ENCODE results near the gene TNNI2. TPM values are rescaled to one million over a fixed set of nuclear protein-coding genes. Genes with fewer than 3 reads are reported as not detected.

The TNNI2 gene
- total RNA-seq, 1 experiment from 2014 or later: not detected

- no peak for DNase-seq (ENCODE audit: low read depth)
Observed at GRCh38 chr11:1832211-1832919, 6.4 kb upstream of the TNNI2 start.

DNA sequence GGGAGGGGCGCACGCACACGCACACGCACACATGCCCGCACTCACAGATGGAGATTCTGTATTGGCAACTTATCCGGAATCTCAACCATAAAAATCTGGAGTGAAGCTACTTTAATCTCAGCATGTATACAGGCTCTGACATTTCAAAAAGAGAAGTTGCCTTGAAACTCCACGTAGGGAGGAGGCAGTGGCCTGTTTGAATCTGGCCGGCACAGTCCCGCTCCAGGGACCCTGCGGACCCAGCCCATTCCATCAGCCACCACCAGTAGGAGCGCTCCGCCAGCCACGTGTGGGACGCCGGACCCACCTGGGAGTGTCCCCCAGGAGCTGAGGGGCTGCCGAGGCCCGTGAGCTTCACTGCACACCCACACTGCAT lies 5.9 kb upstream of the TNNI2 start:
- no peak for DNase-seq (ENCODE audit: low read depth)

- DNase-seq (ENCODE audit: low read depth): no peak
Observed at GRCh38 chr11:1834062-1834610, 4.6 kb upstream of the TNNI2 start.

- DNase-seq (ENCODE audit: low read depth): no peak
Observed at GRCh38 chr11:1834779-1835670, 3.8 kb upstream of the TNNI2 start, which contains the start of gene SYT8. Gene SYT8 (plus strand): TSS chr11:1834990. CDS start chr11:1835106, 116 bp downstream.

DNA sequence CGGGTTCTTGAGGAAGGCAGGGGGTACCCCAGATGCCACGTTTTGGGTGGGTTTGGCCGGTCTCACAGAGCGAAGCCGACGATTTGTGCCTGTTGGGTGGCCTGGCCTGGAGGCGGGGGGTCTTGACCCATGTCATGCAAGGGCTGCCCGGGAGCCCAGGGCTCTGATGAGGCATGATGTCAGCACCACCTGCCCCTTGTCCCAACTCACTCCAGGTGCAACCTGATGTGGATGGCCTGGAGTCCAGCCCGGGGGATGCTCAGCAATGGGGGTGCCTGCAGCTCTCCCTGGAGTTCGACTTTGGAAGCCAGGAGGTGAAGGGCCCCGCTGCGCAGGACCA lies 3.1 kb upstream of the TNNI2 start:
- DNase-seq (ENCODE audit: low read depth): no peak

- DNase-seq (ENCODE audit: low read depth): no peak
Observed at GRCh38 chr11:1836011-1836945, 2.5 kb upstream of the TNNI2 start.

DNA sequence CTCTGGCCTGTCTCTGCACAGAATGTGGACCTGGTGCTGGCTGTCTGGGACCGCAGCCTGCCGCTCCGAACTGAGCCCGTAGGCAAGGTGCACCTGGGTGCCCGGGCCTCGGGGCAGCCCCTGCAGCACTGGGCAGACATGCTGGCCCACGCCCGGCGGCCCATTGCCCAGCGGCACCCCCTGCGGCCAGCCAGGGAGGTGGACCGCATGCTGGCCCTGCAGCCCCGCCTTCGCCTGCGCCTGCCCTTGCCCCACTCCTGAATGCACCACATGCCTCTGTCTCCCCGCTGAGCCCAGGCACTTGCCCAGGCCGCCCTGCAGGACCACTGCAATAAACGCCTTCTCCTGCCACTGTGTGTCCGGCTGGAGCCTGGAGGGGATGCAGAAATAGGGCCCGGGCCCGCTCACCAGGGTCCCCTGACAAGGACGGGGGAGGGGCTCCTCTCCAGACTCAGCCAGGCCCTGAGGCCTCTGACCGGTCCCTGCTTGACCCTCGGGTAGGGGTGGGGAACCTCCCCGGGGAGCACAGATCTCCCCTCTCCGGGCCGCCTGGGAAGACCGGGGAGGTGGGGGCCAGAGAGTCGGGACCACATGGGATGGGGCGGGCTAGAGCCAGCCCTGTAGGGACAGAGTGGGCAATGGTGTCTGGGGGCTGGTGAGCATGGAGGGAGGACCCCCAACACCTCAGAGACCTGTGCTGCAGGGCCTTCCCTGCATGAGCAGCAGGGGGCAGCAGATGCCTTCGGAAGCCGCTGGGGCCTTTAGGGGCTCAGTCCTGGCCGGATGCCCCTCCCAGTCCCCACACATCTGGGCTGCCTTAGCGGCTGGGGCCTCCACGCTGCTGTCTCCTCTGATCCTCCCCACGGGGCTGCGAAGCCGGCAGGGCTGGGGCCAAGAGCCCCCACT lies 1.4 kb upstream of the TNNI2 start:
- DNase-seq (ENCODE audit: low read depth): peak; percentile 27

GRCh38 chr11:1838077-1838425 lies 730 bp upstream of the TNNI2 start:
- DNase-seq (ENCODE audit: low read depth): no peak

DNA sequence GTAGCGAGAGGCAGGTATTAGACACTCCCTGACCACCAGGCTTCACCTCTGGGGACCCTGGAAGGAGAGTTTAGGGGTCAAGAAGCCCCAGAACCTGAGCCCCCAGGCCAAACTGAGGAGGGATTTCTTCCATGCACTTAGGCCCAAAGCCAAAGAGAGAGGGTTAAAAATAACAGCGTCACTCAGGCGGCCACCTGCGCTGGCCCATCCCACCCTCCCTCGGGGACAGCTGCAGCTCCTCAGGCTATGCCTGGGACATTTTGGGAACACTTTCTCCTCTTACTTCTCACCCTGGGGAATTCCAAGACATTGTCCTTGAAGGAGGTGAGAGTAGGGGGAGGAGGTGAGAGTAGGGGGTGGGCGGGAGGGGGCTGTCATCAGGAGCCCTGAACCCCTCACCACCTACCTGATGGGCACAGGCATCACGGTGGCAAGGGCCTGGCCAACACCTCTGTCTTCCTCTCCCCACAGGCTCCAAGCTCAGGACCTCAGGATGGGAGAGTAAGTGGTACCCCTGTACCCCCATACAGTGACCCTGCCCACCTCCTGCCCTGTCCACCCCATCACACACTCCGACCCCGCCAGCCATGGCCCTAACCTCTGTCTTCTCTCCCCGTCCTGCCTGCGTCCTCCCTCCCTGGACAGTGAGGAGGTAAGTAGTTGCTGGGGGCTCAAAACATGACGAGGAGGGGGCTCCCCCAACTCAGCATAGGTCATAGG lies 583 bp downstream of the TNNI2 start:
- DNase-seq (ENCODE audit: low read depth): no peak

GRCh38 chr11:1839924-1840779 lies 1.4 kb downstream of the TNNI2 start:
- no peak for DNase-seq (ENCODE audit: low read depth)

DNA sequence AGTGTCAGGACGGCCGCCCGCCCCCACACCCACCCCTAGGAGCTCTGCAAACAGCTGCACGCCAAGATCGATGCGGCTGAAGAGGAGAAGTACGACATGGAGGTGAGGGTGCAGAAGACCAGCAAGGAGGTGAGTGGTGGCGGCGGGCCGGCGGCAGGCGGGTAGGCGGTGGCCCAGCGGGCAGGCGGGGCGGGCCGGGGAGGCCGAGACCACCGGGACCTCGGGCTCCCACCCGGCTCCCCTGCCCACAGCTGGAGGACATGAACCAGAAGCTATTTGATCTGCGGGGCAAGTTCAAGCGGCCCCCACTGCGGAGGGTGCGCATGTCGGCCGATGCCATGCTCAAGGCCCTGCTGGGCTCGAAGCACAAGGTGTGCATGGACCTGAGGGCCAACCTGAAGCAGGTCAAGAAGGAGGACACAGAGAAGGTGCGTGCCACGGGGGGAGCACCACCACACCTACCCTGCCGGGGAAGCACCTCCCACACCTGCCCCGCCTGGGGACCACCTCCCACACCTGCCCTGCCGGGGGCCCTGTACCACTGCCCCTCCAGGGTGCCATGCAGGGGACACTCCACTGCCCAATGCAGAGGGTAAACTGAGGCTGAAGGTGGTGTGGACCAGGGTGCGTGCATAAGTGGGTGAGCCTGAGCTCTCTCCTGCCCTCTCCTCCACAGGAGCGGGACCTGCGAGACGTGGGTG lies 2.1 kb downstream of the TNNI2 start:
- DNase-seq (ENCODE audit: low read depth): no peak

DNA sequence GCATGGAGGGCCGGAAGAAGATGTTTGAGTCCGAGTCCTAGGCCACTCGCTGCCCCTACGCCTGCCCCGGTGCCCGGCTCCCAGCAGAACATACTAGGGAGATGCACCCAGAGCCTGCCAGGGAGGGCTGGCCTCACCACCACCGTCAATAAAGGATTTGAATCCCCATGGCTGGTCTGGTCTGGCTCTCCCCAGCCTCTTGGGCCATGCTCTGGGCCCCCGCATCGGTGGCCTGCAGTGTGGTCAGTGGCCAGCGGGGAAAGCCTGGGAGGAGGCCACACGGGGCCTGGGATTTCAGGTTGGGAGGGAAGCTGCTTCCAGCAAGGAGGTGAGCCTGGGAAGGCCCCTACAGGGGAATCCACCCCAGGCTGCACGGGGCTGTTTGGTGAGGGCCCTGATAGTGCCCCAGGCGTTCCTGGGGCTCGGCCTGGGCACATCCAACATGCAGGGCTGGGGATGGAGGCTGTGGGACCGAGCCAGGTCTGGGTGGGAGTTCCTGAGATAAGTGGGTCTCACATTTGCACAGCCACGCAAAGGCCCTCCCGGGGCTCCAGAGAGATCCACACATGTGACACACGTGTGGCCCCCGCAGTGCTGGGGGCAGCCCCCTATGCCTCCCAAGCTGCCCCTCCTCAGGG lies 2.8 kb downstream of the TNNI2 start:
- no peak for DNase-seq (ENCODE audit: low read depth)

DNA sequence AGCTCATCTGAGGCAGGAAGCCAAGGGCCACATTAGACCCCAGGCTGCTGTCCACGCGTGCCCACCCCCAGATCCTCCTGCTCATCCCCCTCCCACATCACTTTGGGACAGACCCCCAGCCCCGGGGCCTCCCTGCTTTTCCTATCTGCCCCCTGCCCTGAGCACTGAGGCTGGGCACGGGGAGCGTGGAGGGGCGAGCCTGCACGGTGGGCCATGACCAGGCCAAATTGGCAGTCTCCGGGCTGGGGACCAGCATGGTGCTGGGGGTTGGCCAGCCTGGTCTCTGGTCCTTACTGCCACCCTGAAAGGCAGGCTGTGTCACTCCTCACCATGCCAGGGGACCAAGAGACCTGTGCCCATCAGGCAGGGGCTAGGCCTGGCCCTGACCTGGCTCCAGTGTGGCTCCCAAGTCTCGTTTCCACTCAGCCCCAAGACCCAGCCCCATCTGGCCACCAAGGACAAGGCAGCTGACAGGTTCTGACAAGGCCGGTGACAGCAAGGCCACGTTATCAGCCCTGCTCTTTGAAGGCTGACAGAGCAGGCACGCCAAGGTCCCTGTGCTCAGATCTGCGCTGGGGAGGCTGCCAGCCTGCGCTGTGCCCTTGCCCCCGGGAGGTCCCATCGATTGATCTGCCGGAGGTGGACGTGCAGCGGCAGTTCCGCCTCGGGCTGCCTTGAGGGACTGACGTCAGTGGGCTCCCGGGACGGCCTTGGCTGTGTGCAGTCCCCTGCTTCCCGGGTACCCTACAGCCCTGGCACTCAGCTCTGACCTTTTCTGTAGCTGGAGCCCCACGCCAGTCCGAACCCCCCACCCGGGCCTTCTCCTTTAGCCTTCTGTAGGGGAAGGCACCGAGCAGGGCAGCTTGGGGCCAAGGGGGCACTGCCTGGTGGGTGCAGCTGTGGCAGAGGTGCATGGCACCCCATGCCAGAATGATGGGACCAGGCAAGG lies 3.6 kb downstream of the TNNI2 start:
- no peak for DNase-seq (ENCODE audit: low read depth)

- no peak for DNase-seq (ENCODE audit: low read depth)
Observed at GRCh38 chr11:1843098-1843473, 4.3 kb downstream of the TNNI2 start.

GRCh38 chr11:1843796-1844195 lies 5.0 kb downstream of the TNNI2 start:
- DNase-seq (ENCODE audit: low read depth): no peak

Measured in HT1080 (cell line).